ENCODE results near the gene AKAP6.

The AKAP6 gene

DNA sequence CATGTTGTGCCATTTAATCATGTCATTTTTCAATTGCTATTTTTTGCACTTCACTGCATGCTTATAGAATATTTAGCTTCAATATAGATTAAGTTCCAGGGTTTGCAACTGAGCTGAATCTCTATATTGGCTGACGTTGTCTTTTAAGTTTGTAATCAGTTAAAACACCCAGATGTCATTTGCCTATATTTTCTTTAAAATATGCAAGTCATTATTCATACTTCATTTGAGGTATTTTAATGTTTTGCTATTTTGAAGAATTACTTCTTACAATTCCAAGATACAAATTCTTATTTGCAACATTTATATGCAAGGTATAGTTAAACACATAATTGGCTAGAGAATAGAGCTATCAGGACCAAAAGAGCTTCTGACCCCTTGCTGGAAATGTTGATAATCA, 434.6 kb downstream of the AKAP6 start:
- no peak overlapping the region for H3K4me3 Mint-ChIP-seq
- no peaks in the 10 kb centered on the region for H3K27me3 Mint-ChIP-seq (ENCODE audit: low read depth)
- H3K27ac Mint-ChIP-seq: no peak overlapping the region
- H3K4me1 Mint-ChIP-seq: no peaks in the 10 kb centered on the region
- H3K9me3 Mint-ChIP-seq: no peaks in the 10 kb centered on the region
- TF ChIP-seq CTCF (IDR thresholded peaks at IDR 0.05; ENCODE audit: unreplicated experiment in 3 of 3): no peak
- no peaks in the 10 kb centered on the region for H3K36me3 Mint-ChIP-seq (ENCODE audit: low read depth)

GRCh38 chr14:32764131-32764530, 435.0 kb downstream of the AKAP6 start:
- no peaks in the 10 kb centered on the region for H3K27me3 Mint-ChIP-seq (ENCODE audit: low read depth)
- H3K27ac Mint-ChIP-seq: no peak overlapping the region
- H3K36me3 Mint-ChIP-seq (ENCODE audit: low read depth): no peaks in the 10 kb centered on the region
- TF ChIP-seq CTCF (IDR thresholded peaks at IDR 0.05; ENCODE audit: unreplicated experiment in 3 of 3): no peak
- H3K4me1 Mint-ChIP-seq: no peaks in the 10 kb centered on the region
- no peak overlapping the region for H3K4me3 Mint-ChIP-seq
- no peaks in the 10 kb centered on the region for H3K9me3 Mint-ChIP-seq

DNA sequence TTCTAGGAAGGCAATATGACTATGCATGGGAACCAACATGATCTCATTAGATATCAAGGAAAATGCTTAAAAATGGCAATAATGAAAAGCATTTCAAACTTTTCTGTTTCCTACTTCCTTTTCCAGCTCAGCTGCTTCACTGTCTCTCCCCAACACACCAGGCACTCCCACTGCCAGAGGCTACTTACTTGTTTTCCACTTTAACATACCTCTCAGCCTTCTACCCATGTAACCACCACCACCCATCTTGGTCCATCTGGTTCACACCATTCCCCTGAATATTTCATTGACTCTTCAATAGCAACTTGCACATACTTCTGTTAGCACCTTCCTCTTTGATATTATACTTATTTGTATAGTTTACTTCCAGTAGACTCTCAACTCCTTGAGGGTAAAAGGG, 441.3 kb downstream of the AKAP6 start:
- Mint-ChIP-seq H3K27ac (no peak overlapping the region), H3K4me1 (no peaks in the 10 kb centered on the region), H3K27me3 (ENCODE audit: low read depth) (no peaks in the 10 kb centered on the region), H3K9me3 (no peaks in the 10 kb centered on the region), H3K4me3 (no peak overlapping the region), H3K36me3 (ENCODE audit: low read depth) (no peaks in the 10 kb centered on the region)
- no peak for TF ChIP-seq CTCF (IDR thresholded peaks at IDR 0.05; ENCODE audit: unreplicated experiment in 3 of 3)

- TF ChIP-seq CTCF (IDR thresholded peaks at IDR 0.05; ENCODE audit: unreplicated experiment in 3 of 3): no peak
- no peaks in the 10 kb centered on the region for H3K4me1 Mint-ChIP-seq
- H3K27ac Mint-ChIP-seq: no peak overlapping the region
- no peaks in the 10 kb centered on the region for H3K27me3 Mint-ChIP-seq (ENCODE audit: low read depth)
- no peak overlapping the region for H3K4me3 Mint-ChIP-seq
- H3K9me3 Mint-ChIP-seq: no peaks in the 10 kb centered on the region
- no peaks in the 10 kb centered on the region for H3K36me3 Mint-ChIP-seq (ENCODE audit: low read depth)
Observed at GRCh38 chr14:32774214-32774613, 445.1 kb downstream of the AKAP6 start.

DNA sequence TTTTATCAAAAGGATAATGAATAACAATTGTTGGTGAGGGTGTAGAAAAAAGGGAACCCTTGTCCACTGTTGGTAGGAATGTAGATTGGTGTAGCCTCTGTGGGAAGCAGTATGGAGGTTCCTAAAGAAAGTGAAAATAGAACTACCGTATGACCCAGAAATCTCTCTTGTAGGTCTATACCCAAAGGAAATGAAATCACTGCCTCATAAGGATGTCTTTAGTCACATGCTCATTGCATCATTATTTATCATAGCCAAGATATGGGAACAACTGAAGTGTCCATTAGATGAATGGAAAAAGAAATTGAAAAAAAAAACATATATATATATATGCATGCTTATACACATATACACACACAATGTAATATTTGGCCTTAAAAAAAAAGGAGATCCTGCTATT, 450.7 kb downstream of the AKAP6 start:
- no peaks in the 10 kb centered on the region for H3K9me3 Mint-ChIP-seq

More for the DNA sequence above, 450.7 kb downstream of the AKAP6 start:
- no peak for TF ChIP-seq CTCF (IDR thresholded peaks at IDR 0.05; ENCODE audit: unreplicated experiment in 3 of 3)
- Mint-ChIP-seq H3K36me3 (ENCODE audit: low read depth) (no peaks in the 10 kb centered on the region), H3K27ac (no peak overlapping the region), H3K4me3 (no peak overlapping the region), H3K27me3 (ENCODE audit: low read depth) (no peaks in the 10 kb centered on the region), H3K4me1 (no peaks in the 10 kb centered on the region)
